Endodermal cell (in vitro differentiated cells): Measurements from ENCODE around the gene TRAF4. TPM values are rescaled to one million over a fixed set of nuclear protein-coding genes. Genes with fewer than 3 reads are reported as not detected.
A peak's percentile ranks its signal among the peaks of the same experiment; 100 is the strongest.

Source experiments
- DNase-seq: peaks from one replicate; pipeline ENCODE4 v3.0.0-alpha.2; 2017
- H3K27ac ChIP-seq: 2 replicates; pipeline ENCODE4 v1.5.1; 2013; ENCODE audit warnings: mild to moderate bottlenecking, low read depth, low read length, moderate library complexity
- H3K27me3 ChIP-seq: 2 replicates; pipeline ENCODE4 v1.6.1; 2013; ENCODE audit warnings: mild to moderate bottlenecking, low read length, moderate library complexity; ENCODE audit not compliant: insufficient read depth, control insufficient read depth, poor library complexity, severe bottlenecking
- H3K36me3 ChIP-seq: 2 replicates; pipeline ENCODE4 v1.7.0; 2013; ENCODE audit warnings: mild to moderate bottlenecking, low read length, moderate library complexity; ENCODE audit not compliant: control insufficient read depth, insufficient read depth
- H3K4me1 ChIP-seq: one replicate; pipeline ENCODE4 v1.7.0; 2013; ENCODE audit warnings: low read length; ENCODE audit not compliant: control insufficient read depth, insufficient read depth
- H3K4me3 ChIP-seq: 2 replicates; pipeline ENCODE4 v1.5.1; 2013; ENCODE audit warnings: mild to moderate bottlenecking, low read length, moderate library complexity
- H3K9ac ChIP-seq: 2 replicates; pipeline ENCODE4 v1.6.1; 2013; ENCODE audit warnings: mild to moderate bottlenecking, low read length, moderate library complexity; ENCODE audit not compliant: poor library complexity, severe bottlenecking; ENCODE audit errors: extremely low read depth
- H3K9me3 ChIP-seq: 2 replicates; pipeline ENCODE4 v1.6.1; 2013; ENCODE audit warnings: mild to moderate bottlenecking, low read length, moderate library complexity; ENCODE audit not compliant: control insufficient read depth
- H3K27ac Mint-ChIP-seq: 2 replicates; pipeline ENCODE4 v1.8.0; 2020; ENCODE audit warnings: mixed read lengths
- H3K27me3 Mint-ChIP-seq: 2 replicates; pipeline ENCODE4 v1.8.0; 2021; ENCODE audit warnings: mild to moderate bottlenecking, mixed read lengths; ENCODE audit not compliant: insufficient read depth
- H3K36me3 Mint-ChIP-seq: 2 replicates; pipeline ENCODE4 v1.8.0; 2020; ENCODE audit warnings: low read depth, mixed read lengths
- H3K4me1 Mint-ChIP-seq: 2 replicates; pipeline ENCODE4 v1.8.0; 2020; ENCODE audit warnings: mixed read lengths
- H3K4me3 Mint-ChIP-seq: 2 replicates; pipeline ENCODE4 v1.8.0; 2020; ENCODE audit warnings: mild to moderate bottlenecking, moderate library complexity, mixed read lengths
- H3K9me3 Mint-ChIP-seq: 2 replicates; pipeline ENCODE4 v1.8.0; 2020; ENCODE audit warnings: mild to moderate bottlenecking, mixed read lengths
- WGBS, 2 experiments: methylation state at CpG; one replicate each; pipeline versions ENCODE4 v1.1.5 to v1.1.7; 2013; ENCODE audit warnings: missing lambda C conversion rate in 2 of 2, mixed read lengths in 1 of 2; ENCODE audit not compliant: insufficient coverage in 1 of 2, insufficient read length in 1 of 2; 5-methylcytosine and 5-hydroxymethylcytosine counted together
- total RNA-seq, 2 donors: library from RNA; stranded (reverse); fragmentation: NEBNext Ultra II Directional in 1 of 2; extraction: Animal tissue kit (Norgen Biotek cat#: 25700) in 1 of 2; gene quantifications; 2 replicates in 1 of 2; 3 replicates in 1 of 2; pipeline ENCODE4 v1.2.1, GENCODE V29; 2021
- TF ChIP-seq, protein P1 (sequence below): fragments of 200-600 bp; sonication (generic); conservative IDR thresholded peaks from 2 replicates; pipeline ENCODE4 v1.5.0; 2021; ENCODE audit warnings: antibody characterized with exemption, mild to moderate bottlenecking

TRAF4 gene
- total RNA-seq, 2 donors from 2014 or later: 168 to 169 TPM

GRCh38 chr17:28712705-28713415, 31.0 kb upstream of the TRAF4 start:
- H3K4me3 ChIP-seq: no peak overlapping the region
- peaks cover 27% of the 10 kb centered on the region for H3K36me3 ChIP-seq
- Mint-ChIP-seq H3K4me1 (peaks cover 17% of the 10 kb centered on the region), H3K36me3 (peaks cover 22% of the 10 kb centered on the region), H3K27ac (peak overlapping the region; percentile 98), H3K27me3 (no peaks in the 10 kb centered on the region), H3K9me3 (no peaks in the 10 kb centered on the region), H3K4me3 (peak overlapping the region; percentile 75)
- no peaks in the 10 kb centered on the region for H3K9me3 ChIP-seq
- 82 to 93% methylated on average over 3 to 6 of the region's 7 CpGs for WGBS, 2 experiments
- peak; percentile 52 for DNase-seq
- TF ChIP-seq, protein P1, sequence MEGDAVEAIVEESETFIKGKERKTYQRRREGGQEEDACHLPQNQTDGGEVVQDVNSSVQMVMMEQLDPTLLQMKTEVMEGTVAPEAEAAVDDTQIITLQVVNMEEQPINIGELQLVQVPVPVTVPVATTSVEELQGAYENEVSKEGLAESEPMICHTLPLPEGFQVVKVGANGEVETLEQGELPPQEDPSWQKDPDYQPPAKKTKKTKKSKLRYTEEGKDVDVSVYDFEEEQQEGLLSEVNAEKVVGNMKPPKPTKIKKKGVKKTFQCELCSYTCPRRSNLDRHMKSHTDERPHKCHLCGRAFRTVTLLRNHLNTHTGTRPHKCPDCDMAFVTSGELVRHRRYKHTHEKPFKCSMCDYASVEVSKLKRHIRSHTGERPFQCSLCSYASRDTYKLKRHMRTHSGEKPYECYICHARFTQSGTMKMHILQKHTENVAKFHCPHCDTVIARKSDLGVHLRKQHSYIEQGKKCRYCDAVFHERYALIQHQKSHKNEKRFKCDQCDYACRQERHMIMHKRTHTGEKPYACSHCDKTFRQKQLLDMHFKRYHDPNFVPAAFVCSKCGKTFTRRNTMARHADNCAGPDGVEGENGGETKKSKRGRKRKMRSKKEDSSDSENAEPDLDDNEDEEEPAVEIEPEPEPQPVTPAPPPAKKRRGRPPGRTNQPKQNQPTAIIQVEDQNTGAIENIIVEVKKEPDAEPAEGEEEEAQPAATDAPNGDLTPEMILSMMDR: no peak
- peak overlapping the region; percentile 89 for H3K27ac ChIP-seq
- no peaks in the 10 kb centered on the region for H3K27me3 ChIP-seq
- H3K9ac ChIP-seq: no peak overlapping the region
- H3K4me1 ChIP-seq: no peaks in the 10 kb centered on the region

DNA sequence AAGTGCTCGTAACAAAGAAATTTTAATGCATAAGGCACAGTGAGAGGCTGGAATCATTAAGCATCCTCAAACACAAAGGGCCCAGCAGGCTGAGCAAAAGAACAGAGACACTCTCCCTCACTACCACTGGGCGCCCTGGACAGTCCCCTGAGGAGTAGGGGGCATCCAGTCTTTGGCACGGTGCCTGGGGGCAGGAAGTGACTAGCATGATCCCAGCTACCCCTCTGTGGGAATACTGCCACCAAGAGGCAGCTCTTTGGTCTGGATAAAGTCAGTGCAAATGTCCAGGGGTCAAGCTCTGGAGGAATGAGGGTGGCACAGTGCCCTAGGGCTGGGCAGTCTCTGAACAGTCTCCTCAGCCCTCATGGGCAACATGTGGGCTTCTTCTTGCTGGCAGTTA, 29.5 kb upstream of the TRAF4 start:
- peaks cover 27% of the 10 kb centered on the region for H3K36me3 ChIP-seq
- H3K27me3 ChIP-seq: no peaks in the 10 kb centered on the region
- peaks cover 22% of the 10 kb centered on the region for H3K36me3 Mint-ChIP-seq
- H3K4me1 Mint-ChIP-seq: peaks cover 25% of the 10 kb centered on the region
- no peak overlapping the region for H3K4me3 ChIP-seq
- H3K9me3 ChIP-seq: no peaks in the 10 kb centered on the region
- no peak overlapping the region for H3K4me3 Mint-ChIP-seq
- H3K9ac ChIP-seq: no peak overlapping the region
- no peaks in the 10 kb centered on the region for H3K9me3 Mint-ChIP-seq
- no peaks in the 10 kb centered on the region for H3K4me1 ChIP-seq
- 94 to 100% methylated on average over 1 to 3 of the region's 3 CpGs for WGBS, 2 experiments
- no peak for DNase-seq
- no peak overlapping the region for H3K27ac ChIP-seq
- H3K27ac Mint-ChIP-seq: no peak overlapping the region
- H3K27me3 Mint-ChIP-seq: no peaks in the 10 kb centered on the region
- TF ChIP-seq, protein P1: no peak

DNA sequence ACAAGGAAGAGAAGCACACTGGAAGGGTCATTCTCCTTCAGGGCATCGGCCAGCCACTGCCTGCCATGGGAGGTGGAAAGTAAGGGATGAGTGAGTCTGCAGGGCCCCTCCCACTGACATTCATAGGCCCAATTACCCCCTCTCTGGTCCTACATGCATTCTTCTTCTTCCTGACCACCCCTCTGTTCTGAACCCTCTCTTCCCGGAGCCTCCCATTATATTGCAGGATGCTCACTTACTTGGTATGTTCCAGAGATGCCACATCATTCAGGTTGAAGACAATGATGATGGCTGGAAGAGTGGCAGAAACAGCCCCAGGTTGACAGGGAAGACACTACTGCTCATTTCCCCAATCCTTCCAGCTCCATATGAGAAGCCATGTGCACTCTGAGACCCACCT, 28.6 kb upstream of the TRAF4 start:
- Histone ChIP-seq H3K36me3 (peaks cover 27% of the 10 kb centered on the region), H3K4me1 (no peaks in the 10 kb centered on the region), H3K27me3 (no peaks in the 10 kb centered on the region), H3K4me3 (no peak overlapping the region), H3K9me3 (no peaks in the 10 kb centered on the region), H3K9ac (no peak overlapping the region), H3K27ac (no peak overlapping the region)
- DNase-seq: no peak
- TF ChIP-seq, protein P1: no peak
- Mint-ChIP-seq H3K27me3 (no peaks in the 10 kb centered on the region), H3K9me3 (no peaks in the 10 kb centered on the region), H3K27ac (no peak overlapping the region), H3K4me3 (no peak overlapping the region), H3K36me3 (peaks cover 25% of the 10 kb centered on the region), H3K4me1 (peaks cover 27% of the 10 kb centered on the region)
- WGBS, 2 experiments: 93% methylated on average over 2 of the region's 2 CpGs; no CpG with 5 or more reads in 1 of the 2 experiments
